H1 (cell line): ENCODE measurements around the gene IKZF2. TPM values are rescaled to one million over a fixed set of nuclear protein-coding genes. Genes with fewer than 3 reads are reported as not detected.

Experiments
- CTCF ChIA-PET: fragments of 300-600 bp; sonication (Branson Sonifier 250); formaldehyde crosslinking; loops from one replicate; lab custom pipeline; 2021; ENCODE audit not compliant: partially characterized antibody; lab: Charles Lee
- POLR2A ChIA-PET: fragments of 300-600 bp; sonication (Branson Sonifier 250); formaldehyde crosslinking; loops from one replicate; lab custom pipeline; 2021; ENCODE audit warnings: inconsistent platforms; ENCODE audit not compliant: partially characterized antibody; lab: Charles Lee
- DNase-seq, 2 experiments: peaks; one replicate each; pipeline versions ENCODE4 v3.0.0 to v3.0.0-alpha.2; 2010 to 2022; ENCODE audit warnings: low spot score in 2 of 2, low read depth in 1 of 2, mixed read lengths in 1 of 2
- FAIRE-seq: peaks from 2 replicates; lab custom pipeline; 2011; peaks lifted over from hg19 to GRCh38; lab: Jason Lieb, UNC
- H2AFZ ChIP-seq: 2 replicates; pipeline ENCODE4 v1.8.1; 2012; ENCODE audit warnings: low read length, inconsistent platforms
- H2AK5ac ChIP-seq: 2 replicates; pipeline ENCODE4 v1.6.1; 2013; ENCODE audit warnings: low read depth, low read length
- H2BK120ac ChIP-seq: replicated peaks from 2 replicates; pipeline ENCODE3; 2013; ENCODE audit warnings: low read depth, low read length, inconsistent platforms
- H2BK12ac ChIP-seq: 2 replicates; pipeline ENCODE4 v1.6.1; 2013; ENCODE audit warnings: low read depth, low read length
- H2BK15ac ChIP-seq: 2 replicates; pipeline ENCODE4 v1.6.1; 2013; ENCODE audit warnings: low read length
- H2BK20ac ChIP-seq: 2 replicates; pipeline ENCODE4 v1.6.1; 2013; ENCODE audit warnings: low read length
- H2BK5ac ChIP-seq: 2 replicates; pipeline ENCODE4 v1.6.1; 2013; ENCODE audit warnings: low read depth, low read length
- H3K14ac ChIP-seq: 2 replicates; pipeline ENCODE4 v1.6.1; 2013; ENCODE audit warnings: inconsistent platforms; ENCODE audit not compliant: insufficient read length
- H3K18ac ChIP-seq: 2 replicates; pipeline ENCODE4 v1.6.1; 2013; ENCODE audit warnings: low read length; ENCODE audit errors: extremely low read depth
- H3K23ac ChIP-seq: 2 replicates; pipeline ENCODE4 v1.6.1; 2013; ENCODE audit warnings: inconsistent platforms; ENCODE audit not compliant: insufficient read length
- H3K23me2 ChIP-seq: 2 replicates; pipeline ENCODE4 v1.6.1; 2013; ENCODE audit warnings: low read depth, low read length
- H3K27ac ChIP-seq: 2 replicates; pipeline ENCODE4 v1.6.1; 2011; ENCODE audit warnings: low read depth, low read length, inconsistent platforms
- H3K27me3 ChIP-seq, 4 experiments: replicated peaks in 1 of 4; 1 replicate in 1 of 4; 2 replicates in 3 of 4; pipeline versions ENCODE4 v1.6.1 to v1.8.1; 2011 to 2013; ENCODE audit warnings: low read length in 3 of 4, mild to moderate bottlenecking in 3 of 4, inconsistent platforms in 2 of 4, mixed read lengths in 2 of 4, moderate library complexity in 1 of 4; ENCODE audit not compliant: control insufficient read depth in 3 of 4, insufficient read depth in 3 of 4; ENCODE audit errors: extremely low read depth in 1 of 4
- H3K36me3 ChIP-seq, 4 experiments: 2 replicates each; pipeline versions ENCODE4 v1.6.1 to v1.8.1; 2011 to 2013; ENCODE audit warnings: mild to moderate bottlenecking in 4 of 4, low read length in 3 of 4, moderate library complexity in 2 of 4, control low read depth in 1 of 4, inconsistent platforms in 1 of 4; ENCODE audit not compliant: insufficient read depth in 4 of 4, control insufficient read depth in 2 of 4
- H3K4ac ChIP-seq: replicated peaks from 2 replicates; pipeline ENCODE3; 2013; ENCODE audit warnings: low read length, low read depth, mixed read lengths, inconsistent platforms; ENCODE audit not compliant: insufficient read length
- H3K4me1 ChIP-seq, 4 experiments: replicated peaks in 1 of 4; 1 replicate in 1 of 4; 2 replicates in 3 of 4; pipeline versions ENCODE4 v1.6.1 to v1.8.1; 2011 to 2013; ENCODE audit warnings: low read length in 3 of 4, inconsistent platforms in 2 of 4, mixed read lengths in 1 of 4; ENCODE audit not compliant: insufficient read depth in 4 of 4, control insufficient read depth in 3 of 4
- H3K4me2 ChIP-seq, 2 experiments: 2 replicates each; pipeline versions ENCODE4 v1.6.1 to v1.8.1; 2011 to 2013; ENCODE audit warnings: low read depth in 2 of 2, low read length in 2 of 2, control low read depth in 1 of 2, inconsistent platforms in 1 of 2, mild to moderate bottlenecking in 1 of 2; ENCODE audit not compliant: insufficient read depth in 1 of 2
- H3K4me3 ChIP-seq, 4 experiments: fragments of 200-600, 300-600 bp in 1 of 4; sonication (generic), shearing (Covaris generic), sonication (Bioruptor Twin) in 1 of 4; 2 replicates each; pipeline versions ENCODE4 v1.5.1 to v1.8.1; 2011 to 2016; ENCODE audit warnings: low read length in 4 of 4, low read depth in 3 of 4, control low read depth in 2 of 4, inconsistent platforms in 2 of 4, mild to moderate bottlenecking in 2 of 4, mixed read lengths in 1 of 4, moderate library complexity in 1 of 4; ENCODE audit not compliant: insufficient read depth in 2 of 4; ENCODE audit errors: extremely low read depth in 1 of 4
- H3K56ac ChIP-seq: replicated peaks from 2 replicates; pipeline ENCODE3; 2013; ENCODE audit warnings: low read depth, mild to moderate bottlenecking, mixed read lengths, low read length, inconsistent platforms; ENCODE audit not compliant: insufficient read length
- H3K79me1 ChIP-seq: 2 replicates; pipeline ENCODE4 v1.6.1; 2013; ENCODE audit warnings: low read depth, low read length, control low read depth
- H3K79me2 ChIP-seq, 2 experiments: 2 replicates each; pipeline versions ENCODE4 v1.6.1 to v1.8.1; 2012 to 2013; ENCODE audit warnings: low read length in 2 of 2, mild to moderate bottlenecking in 2 of 2, inconsistent platforms in 1 of 2; ENCODE audit not compliant: insufficient read depth in 2 of 2, control insufficient read depth in 1 of 2
- H3K9ac ChIP-seq, 4 experiments: replicated peaks in 1 of 4; 1 replicate in 1 of 4; 2 replicates in 3 of 4; pipeline versions ENCODE4 v1.6.1 to v1.8.1; 2011 to 2013; ENCODE audit warnings: low read depth in 3 of 4, low read length in 3 of 4, control low read depth in 2 of 4, mild to moderate bottlenecking in 2 of 4, moderate library complexity in 2 of 4, inconsistent platforms in 1 of 4; ENCODE audit errors: extremely low read depth in 1 of 4
- H3K9me3 ChIP-seq, 2 experiments: 2 replicates each; pipeline versions ENCODE4 v1.6.1 to v1.8.1; 2012 to 2013; ENCODE audit warnings: mild to moderate bottlenecking in 2 of 2, moderate library complexity in 2 of 2, control low read depth in 1 of 2, inconsistent platforms in 1 of 2, low read depth in 1 of 2, low read length in 1 of 2, mixed read lengths in 1 of 2; ENCODE audit not compliant: insufficient read depth in 2 of 2
- H4K20me1 ChIP-seq, 2 experiments: replicated peaks in 1 of 2; 2 replicates each; pipeline versions ENCODE3 to v1.8.1; 2011 to 2013; ENCODE audit warnings: inconsistent platforms in 2 of 2, low read length in 2 of 2, mild to moderate bottlenecking in 1 of 2; ENCODE audit not compliant: insufficient read depth in 2 of 2, control insufficient read depth in 1 of 2
- H4K5ac ChIP-seq: 2 replicates; pipeline ENCODE4 v1.6.1; 2013; ENCODE audit warnings: low read length, low read depth, mixed read lengths, inconsistent platforms; ENCODE audit not compliant: insufficient read length
- H4K8ac ChIP-seq: 2 replicates; pipeline ENCODE4 v1.8.0; 2013; ENCODE audit warnings: mild to moderate bottlenecking, moderate library complexity, low read length, inconsistent platforms; ENCODE audit not compliant: insufficient read depth; ENCODE audit errors: extremely low read depth
- H4K91ac ChIP-seq: replicated peaks from 2 replicates; pipeline ENCODE3; 2013; ENCODE audit warnings: low read length, mixed read lengths, inconsistent platforms; ENCODE audit not compliant: insufficient read length
- CHD2 ChIP-seq: IDR thresholded peaks from 2 replicates; pipeline ENCODE4 v1.6.1; 2012; ENCODE audit warnings: low read length, improper control_type of control experiment
- RAD21 ChIP-seq, 2 experiments: IDR thresholded peaks in 1 of 2; conservative IDR thresholded peaks in 1 of 2; 2 replicates each; pipeline ENCODE4 v1.6.1; 2011; ENCODE audit warnings: low read depth in 2 of 2, low read length in 2 of 2, improper control_type of control experiment in 1 of 2, inconsistent platforms in 1 of 2, mild to moderate bottlenecking in 1 of 2, moderate library complexity in 1 of 2
- RBBP5 ChIP-seq: IDR thresholded peaks from 2 replicates; pipeline ENCODE4 v1.7.1; 2012; ENCODE audit warnings: low read depth, mild to moderate bottlenecking, inconsistent platforms, low read length, moderate library complexity, borderline replicate concordance
- SP4 ChIP-seq: IDR thresholded peaks from 2 replicates; pipeline ENCODE4 v1.6.1; 2012; ENCODE audit warnings: low read length, inconsistent platforms
- TEAD4 ChIP-seq: IDR thresholded peaks from 2 replicates; pipeline ENCODE4 v1.6.1; 2012; ENCODE audit warnings: low read depth, low read length, inconsistent platforms, mixed read lengths
- polyA plus RNA-seq, 7 experiments: library from polyadenylated mRNA; depleted of rRNA in 3 of 7; stranded (reverse) in 5 of 7; unstranded in 2 of 7; fragments of >200 nt in 5 of 7; fragments of 200-250 nt in 2 of 7; gene quantifications; 1 replicate in 5 of 7; 2 replicates in 1 of 7; 4 replicates in 1 of 7; pipeline versions ENCODE4 v1.2.1 to v1.2.3, GENCODE V29; 2011 to 2013; ENCODE audit warnings: missing spikeins in 2 of 7, mixed read lengths in 2 of 7
- total RNA-seq: library from RNA; stranded (reverse); fragmentation: NEBNext Ultra II Directional; extraction: Animal tissue kit (Norgen Biotek cat#: 25700); gene quantifications from 2 replicates; pipeline ENCODE4 v1.2.1, GENCODE V29; 2021
- TF ChIP-seq, protein P1 (sequence below): IDR thresholded peaks from 2 replicates; pipeline ENCODE4 v1.6.1; 2012; ENCODE audit warnings: low read length, inconsistent platforms

Gene IKZF2
- total and polyA plus RNA-seq, 2 of the 8 experiments (the other 6 are each of a cell fraction or from before 2014, with no cell fraction given) = 1.7 to 4.4 TPM

DNA sequence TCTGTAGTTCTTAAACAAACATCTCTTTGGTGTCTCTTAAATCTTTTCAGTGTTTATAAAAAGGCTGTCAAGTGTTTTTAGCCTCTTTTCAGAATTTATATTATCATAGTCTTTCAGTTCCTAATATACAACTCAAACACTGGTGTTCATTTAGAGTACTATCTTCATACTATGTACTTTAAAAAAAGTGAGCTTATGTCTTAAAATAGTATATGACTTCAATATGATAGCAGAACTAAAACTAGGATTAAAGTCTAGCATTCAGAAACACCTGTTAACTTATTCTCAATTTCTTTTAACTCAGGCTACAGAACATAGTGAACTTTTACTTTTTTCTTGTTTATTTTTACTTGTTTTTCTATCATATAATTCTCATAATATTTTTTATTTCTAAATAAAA is 14.7 kb upstream of the IKZF2 start:
- Histone ChIP-seq H2BK15ac (no peak overlapping the region), H3K4me2 (no peak overlapping the region), H3K9ac (no peak overlapping the region), H2AK5ac (no peak overlapping the region), H3K9me3 (no peaks in the 10 kb centered on the region), H3K56ac (no peak overlapping the region), H4K91ac (no peak overlapping the region), H3K79me2 (no peaks in the 10 kb centered on the region), H2BK20ac (no peak overlapping the region), H4K5ac (no peak overlapping the region), H2AFZ (no peak overlapping the region), H2BK5ac (no peak overlapping the region), H3K27ac (no peak overlapping the region), H3K14ac (no peak overlapping the region), H2BK12ac (no peak overlapping the region), H3K18ac (no peak overlapping the region), H3K23ac (no peak overlapping the region), H3K4ac (no peak overlapping the region), H3K36me3 (no peaks in the 10 kb centered on the region), H4K8ac (no peak overlapping the region), H2BK120ac (no peak overlapping the region), H3K4me1 (no peaks in the 10 kb centered on the region), H3K27me3 (no peaks in the 10 kb centered on the region), H3K4me3 (no peak overlapping the region), H3K79me1 (no peaks in the 10 kb centered on the region), H4K20me1 (no peaks in the 10 kb centered on the region), H3K23me2 (no peaks in the 10 kb centered on the region)
- no peak for DNase-seq
- ChIA-PET CTCF (no interaction called here), POLR2A (no interaction called here)
- no peak for FAIRE-seq
- TF ChIP-seq SP4 = no peak
- TF ChIP-seq RBBP5 = no peak
- TF ChIP-seq, protein P1, sequence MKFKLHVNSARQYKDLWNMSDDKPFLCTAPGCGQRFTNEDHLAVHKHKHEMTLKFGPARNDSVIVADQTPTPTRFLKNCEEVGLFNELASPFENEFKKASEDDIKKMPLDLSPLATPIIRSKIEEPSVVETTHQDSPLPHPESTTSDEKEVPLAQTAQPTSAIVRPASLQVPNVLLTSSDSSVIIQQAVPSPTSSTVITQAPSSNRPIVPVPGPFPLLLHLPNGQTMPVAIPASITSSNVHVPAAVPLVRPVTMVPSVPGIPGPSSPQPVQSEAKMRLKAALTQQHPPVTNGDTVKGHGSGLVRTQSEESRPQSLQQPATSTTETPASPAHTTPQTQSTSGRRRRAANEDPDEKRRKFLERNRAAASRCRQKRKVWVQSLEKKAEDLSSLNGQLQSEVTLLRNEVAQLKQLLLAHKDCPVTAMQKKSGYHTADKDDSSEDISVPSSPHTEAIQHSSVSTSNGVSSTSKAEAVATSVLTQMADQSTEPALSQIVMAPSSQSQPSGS = no peak
- no peak for TF ChIP-seq CHD2
- no peak for TF ChIP-seq TEAD4
- TF ChIP-seq RAD21 (IDR thresholded peaks at IDR 0.05 in 1 of 2, conservative IDR thresholded peaks at IDR 0.05 in 1 of 2; ENCODE audit: low read depth in 2 of 2, low read length in 2 of 2) = no peak
